Hippocampal formation (tissue), 2 donors: ENCODE measurements around the gene EPO.
"Not testable (repeated sequence)": the region's sequence is repeated elsewhere in the genome, so short reads cannot be mapped to it uniquely, and the experiment has no call there.

ENCODE experiments used
- DNase-seq, 2 donors: peaks; one replicate each; lab custom pipeline; 2025; lab: John Stamatoyannopoulos, UW

The EPO gene

GRCh38 chr7:100705320-100705752 lies 14.9 kb upstream of the EPO start:
- DNase-seq: peak; percentile 30 to 73

- peak; percentile 83 to 92 for DNase-seq
Measured at GRCh38 chr7:100705753-100706671, 14.3 kb upstream of the EPO start, which contains the start of gene POP7. Gene POP7 (plus strand): TSS chr7:100706121. CDS start chr7:100706831, 710 bp downstream.

DNA sequence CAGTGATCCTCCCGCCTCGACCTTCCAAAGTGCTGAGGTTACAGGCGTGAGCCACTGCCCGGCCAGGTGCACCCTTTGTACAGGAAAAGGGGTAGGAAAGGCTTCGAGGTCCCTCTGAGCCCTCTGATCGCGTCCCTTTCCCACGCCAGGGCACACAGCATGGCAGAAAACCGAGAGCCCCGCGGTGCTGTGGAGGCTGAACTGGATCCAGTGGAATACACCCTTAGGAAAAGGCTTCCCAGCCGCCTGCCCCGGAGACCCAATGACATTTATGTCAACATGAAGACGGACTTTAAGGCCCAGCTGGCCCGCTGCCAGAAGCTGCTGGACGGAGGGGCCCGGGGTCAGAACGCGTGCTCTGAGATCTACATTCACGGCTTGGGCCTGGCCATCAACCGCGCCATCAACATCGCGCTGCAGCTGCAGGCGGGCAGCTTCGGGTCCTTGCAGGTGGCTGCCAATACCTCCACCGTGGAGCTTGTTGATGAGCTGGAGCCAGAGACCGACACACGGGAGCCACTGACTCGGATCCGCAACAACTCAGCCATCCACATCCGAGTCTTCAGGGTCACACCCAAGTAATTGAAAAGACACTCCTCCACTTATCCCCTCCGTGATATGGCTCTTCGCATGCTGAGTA lies 13.5 kb upstream of the EPO start:
- no peak for DNase-seq

- DNase-seq: no peak
Measured at GRCh38 chr7:100708395-100708794, 11.9 kb upstream of the EPO start.

- no peak for DNase-seq
Measured at GRCh38 chr7:100710452-100710851, 9.8 kb upstream of the EPO start.

GRCh38 chr7:100711369-100711768 lies 8.9 kb upstream of the EPO start:
- DNase-seq: no peak

- DNase-seq: no peak
Measured at GRCh38 chr7:100714725-100715124, 5.5 kb upstream of the EPO start.

DNA sequence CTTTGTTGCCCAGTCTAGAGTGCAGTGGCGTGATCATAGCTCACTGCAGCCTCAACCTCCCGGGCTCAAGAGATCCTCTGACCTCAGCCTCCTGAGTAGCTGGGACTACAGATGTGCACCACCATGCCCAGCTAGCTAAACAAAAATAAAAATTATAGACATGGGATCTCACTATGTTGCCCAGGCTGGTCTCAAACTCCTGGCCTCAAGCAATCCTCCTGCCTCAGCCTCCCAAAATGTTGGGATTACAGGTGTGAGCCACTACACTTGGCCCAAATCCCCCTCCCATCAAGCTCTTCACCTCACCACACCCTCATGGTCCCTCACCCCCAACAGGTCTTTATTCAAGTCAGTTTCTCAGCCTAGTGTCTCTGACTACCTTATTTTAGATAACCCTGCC lies 3.2 kb upstream of the EPO start:
- DNase-seq: not testable (repeated sequence)

DNA sequence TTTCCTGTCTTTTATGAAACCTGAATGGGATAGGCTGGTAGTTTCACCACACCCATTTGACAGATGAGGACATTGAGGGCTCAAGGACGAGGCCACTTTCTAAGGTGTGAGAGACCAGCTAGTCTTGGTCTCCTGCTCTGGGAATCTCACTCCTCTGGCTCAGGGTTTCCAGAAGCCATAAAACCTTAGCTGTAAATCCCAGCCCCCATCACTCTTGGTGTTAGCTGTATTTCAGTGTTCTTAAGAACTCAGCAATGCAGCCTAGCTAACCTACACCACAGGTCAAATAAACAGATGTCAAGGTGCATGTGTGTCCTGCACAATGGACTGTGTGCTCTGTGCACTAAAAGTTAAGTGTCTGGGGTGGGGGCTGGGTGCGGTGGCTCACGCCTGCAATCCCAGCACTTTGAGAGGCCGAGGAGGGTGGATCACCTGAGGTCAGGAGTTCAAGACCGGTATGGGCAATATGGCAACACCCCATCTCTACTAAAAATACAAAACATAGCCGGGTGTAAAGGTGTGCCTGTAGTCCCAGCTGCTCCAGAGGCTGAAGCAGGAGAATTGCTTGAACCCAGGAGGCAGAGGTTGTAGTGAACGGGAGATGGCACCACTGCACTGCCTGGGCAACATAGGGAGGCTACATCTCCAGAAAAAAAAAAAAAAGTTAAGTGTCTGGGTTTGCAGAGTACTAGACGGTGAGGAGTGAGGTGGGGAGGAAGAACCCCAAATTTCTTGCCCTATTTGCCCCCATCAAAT lies 567 bp upstream of the EPO start:
- no peak for DNase-seq

DNA sequence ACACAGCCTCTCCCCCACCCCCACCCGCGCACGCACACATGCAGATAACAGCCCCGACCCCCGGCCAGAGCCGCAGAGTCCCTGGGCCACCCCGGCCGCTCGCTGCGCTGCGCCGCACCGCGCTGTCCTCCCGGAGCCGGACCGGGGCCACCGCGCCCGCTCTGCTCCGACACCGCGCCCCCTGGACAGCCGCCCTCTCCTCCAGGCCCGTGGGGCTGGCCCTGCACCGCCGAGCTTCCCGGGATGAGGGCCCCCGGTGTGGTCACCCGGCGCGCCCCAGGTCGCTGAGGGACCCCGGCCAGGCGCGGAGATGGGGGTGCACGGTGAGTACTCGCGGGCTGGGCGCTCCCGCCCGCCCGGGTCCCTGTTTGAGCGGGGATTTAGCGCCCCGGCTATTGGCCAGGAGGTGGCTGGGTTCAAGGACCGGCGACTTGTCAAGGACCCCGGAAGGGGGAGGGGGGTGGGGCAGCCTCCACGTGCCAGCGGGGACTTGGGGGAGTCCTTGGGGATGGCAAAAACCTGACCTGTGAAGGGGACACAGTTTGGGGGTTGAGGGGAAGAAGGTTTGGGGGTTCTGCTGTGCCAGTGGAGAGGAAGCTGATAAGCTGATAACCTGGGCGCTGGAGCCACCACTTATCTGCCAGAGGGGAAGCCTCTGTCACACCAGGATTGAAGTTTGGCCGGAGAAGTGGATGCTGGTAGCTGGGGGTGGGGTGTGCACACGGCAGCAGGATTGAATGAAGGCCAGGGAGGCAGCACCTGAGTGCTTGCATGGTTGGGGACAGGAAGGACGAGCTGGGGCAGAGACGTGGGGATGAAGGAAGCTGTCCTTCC lies 620 bp downstream of the EPO start:
- DNase-seq: no peak

- DNase-seq: no peak
Measured at GRCh38 chr7:100721505-100721812, 1.2 kb downstream of the EPO start.

DNA sequence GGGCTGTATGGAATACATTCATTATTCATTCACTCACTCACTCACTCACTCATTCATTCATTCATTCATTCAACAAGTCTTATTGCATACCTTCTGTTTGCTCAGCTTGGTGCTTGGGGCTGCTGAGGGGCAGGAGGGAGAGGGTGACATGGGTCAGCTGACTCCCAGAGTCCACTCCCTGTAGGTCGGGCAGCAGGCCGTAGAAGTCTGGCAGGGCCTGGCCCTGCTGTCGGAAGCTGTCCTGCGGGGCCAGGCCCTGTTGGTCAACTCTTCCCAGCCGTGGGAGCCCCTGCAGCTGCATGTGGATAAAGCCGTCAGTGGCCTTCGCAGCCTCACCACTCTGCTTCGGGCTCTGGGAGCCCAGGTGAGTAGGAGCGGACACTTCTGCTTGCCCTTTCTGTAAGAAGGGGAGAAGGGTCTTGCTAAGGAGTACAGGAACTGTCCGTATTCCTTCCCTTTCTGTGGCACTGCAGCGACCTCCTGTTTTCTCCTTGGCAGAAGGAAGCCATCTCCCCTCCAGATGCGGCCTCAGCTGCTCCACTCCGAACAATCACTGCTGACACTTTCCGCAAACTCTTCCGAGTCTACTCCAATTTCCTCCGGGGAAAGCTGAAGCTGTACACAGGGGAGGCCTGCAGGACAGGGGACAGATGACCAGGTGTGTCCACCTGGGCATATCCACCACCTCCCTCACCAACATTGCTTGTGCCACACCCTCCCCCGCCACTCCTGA lies 2.4 kb downstream of the EPO start:
- DNase-seq: no peak

DNA sequence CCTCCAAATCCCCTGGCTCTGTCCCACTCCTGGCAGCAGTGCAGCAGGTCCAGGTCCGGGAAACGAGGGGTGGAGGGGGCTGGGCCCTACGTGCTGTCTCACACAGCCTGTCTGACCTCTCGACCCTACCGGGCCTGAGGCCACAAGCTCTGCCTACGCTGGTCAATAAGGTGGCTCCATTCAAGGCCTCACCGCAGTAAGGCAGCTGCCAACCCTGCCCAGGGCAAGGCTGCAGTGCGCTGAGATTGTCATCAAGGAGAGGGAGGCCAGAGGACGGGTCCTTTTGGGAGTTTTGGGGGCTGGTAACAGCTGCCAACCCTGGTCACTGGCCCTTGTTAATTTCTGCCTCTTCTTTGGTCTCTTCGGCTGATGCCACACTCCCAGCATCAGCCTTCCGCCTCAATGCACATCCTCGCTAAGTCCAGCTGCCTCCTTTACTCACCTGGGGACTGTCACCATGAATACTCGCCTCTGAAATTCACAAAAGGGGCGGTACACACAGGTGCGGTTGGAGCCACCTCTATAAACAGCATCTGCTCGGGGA lies 3.5 kb downstream of the EPO start:
- DNase-seq: no peak

DNA sequence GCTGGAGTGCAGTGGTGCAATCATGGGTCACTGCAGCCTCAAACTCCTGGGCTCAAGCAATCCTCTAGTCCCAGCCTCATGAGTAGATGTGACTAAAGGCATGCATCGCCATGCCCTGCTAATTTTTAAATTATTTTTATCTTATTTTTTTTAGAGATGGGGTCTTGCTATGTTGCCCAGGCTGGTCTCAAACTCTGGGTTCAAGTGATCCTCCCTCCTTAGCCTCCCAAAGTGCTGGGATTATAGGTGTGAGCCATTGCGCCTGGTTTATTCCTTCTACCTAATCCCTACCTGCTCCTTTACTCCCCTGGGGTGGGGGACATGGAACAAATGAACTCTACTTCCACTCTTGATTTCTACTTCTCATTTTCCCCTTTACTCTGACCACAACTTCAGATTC lies 4.1 kb downstream of the EPO start:
- not testable (repeated sequence) for DNase-seq

DNA sequence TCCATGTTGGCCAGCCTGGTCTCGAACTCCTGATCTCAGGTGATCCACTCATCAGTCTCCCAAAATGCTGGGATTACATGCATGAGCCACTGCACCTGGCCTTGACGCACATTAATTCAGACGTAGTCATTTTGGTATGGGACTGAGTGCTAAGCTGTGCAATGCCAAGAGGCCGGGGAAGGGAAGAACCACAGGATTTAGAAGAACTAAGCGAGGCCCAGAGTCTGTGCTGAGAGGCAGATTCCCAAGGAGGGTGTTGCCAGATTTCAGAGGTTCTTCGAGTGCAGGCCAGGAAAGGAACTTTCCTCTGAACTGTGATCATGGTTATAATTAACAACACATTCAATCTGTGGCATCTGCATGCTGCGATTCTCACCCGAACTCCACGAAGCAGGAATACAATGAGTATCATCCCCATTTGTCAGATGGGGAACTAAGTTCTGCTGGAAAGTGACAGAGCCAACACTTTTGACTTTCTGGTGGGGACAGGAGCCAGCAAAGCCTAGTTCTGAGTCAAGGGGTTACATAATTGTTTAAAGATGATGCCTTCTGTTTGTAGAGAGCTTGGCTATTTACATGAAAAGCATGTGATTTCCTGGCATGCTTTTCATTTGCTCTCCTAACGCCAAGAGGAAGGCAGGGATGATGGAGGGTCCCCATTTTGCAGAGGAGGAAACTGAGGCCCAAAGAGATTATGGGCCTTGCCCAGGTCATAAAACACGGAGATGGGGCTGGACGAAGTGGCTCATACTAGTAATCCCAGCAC lies 6.9 kb downstream of the EPO start:
- DNase-seq: no peak

DNA sequence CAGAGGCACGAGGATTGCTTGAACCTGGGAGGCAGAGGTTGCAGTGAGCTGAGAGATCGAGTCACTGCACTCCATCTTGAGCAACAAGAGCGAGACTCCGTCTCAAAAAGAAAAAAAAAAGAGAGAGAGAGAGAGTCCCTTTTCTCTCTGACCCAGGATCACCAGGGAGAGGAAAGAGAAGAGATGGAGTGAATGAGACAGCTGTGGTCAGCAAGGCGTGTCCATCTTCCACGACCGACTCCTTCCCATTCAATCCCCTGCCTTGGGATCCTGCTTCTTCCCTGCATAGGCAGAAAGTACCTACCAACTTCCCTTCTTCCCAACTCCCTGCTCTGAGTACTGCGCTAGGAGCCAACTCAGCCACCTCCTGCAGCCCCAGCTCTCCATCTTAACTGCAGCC lies 7.9 kb downstream of the EPO start:
- no peak for DNase-seq

DNA sequence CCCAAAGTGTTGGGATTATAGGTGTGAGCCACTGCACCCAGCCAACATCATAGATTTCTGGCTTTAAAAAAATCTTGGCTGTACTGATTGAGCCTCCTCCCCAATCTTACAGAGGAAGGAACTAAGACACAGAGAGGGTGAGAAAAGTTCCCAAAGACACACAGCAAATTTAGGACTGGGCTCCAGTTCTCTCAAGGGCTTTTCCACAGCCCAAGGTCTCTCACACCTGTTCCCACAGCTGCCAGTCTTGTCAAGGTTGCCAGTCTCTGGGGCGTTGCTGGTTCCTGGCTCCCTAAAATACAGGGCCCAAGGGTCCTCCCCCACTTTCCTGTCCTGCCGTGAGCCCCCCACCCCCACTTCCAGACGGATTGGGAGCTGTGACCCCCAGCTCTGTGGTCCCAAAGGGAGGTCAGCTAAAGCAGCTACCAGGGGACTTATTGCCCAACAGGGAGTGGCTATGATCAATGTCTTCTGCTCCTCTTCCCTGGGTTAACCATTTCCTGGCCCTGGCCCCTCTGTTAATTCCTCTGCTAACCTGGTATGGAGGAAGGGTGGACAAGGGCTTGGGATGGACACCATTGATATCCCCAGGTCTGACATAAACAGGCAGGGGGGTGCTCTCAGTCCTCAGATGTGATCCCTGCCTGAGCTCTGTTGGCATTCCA lies 10.0 kb downstream of the EPO start:
- DNase-seq: no peak

GRCh38 chr7:100731937-100732636 lies 11.8 kb downstream of the EPO start:
- no peak for DNase-seq

GRCh38 chr7:100735730-100736129 lies 15.5 kb downstream of the EPO start:
- DNase-seq: no peak
